HG03159 (cell line): ENCODE data around the gene TSPAN15.

Experiments used
- ATAC-seq: cut with Tn5 transposase; IDR thresholded peaks from one replicate; pipeline ENCODE4 v1.9.1; 2021; ENCODE audit warnings: mild to moderate bottlenecking, moderate library complexity; ENCODE audit not compliant: unreplicated experiment

The TSPAN15 gene

GRCh38 chr10:69451209-69451783, at the start of gene TSPAN15:
Gene TSPAN15 (plus strand): TSS chr10:69451465. CDS start chr10:69451595, 130 bp downstream.
- peak; percentile 77 for ATAC-seq

- ATAC-seq: no peak
Measured at GRCh38 chr10:69402386-69402785, 48.9 kb upstream of the TSPAN15 start.

GRCh38 chr10:69403066-69403465, 48.2 kb upstream of the TSPAN15 start:
- ATAC-seq: no peak

- ATAC-seq: no peak
Measured at GRCh38 chr10:69403519-69403918, 47.7 kb upstream of the TSPAN15 start.

GRCh38 chr10:69404786-69405185, 46.5 kb upstream of the TSPAN15 start:
- no peak for ATAC-seq

GRCh38 chr10:69405221-69405620, 46.0 kb upstream of the TSPAN15 start:
- no peak for ATAC-seq

- no peak for ATAC-seq
Measured at GRCh38 chr10:69406302-69406811, 44.9 kb upstream of the TSPAN15 start.

GRCh38 chr10:69406816-69407580, 44.3 kb upstream of the TSPAN15 start:
- ATAC-seq: no peak

GRCh38 chr10:69407621-69408301, 43.5 kb upstream of the TSPAN15 start:
- ATAC-seq: no peak

GRCh38 chr10:69408318-69409175, 42.7 kb upstream of the TSPAN15 start:
- peak; percentile 80 for ATAC-seq

- no peak for ATAC-seq
Measured at GRCh38 chr10:69409176-69409495, 42.1 kb upstream of the TSPAN15 start.

- ATAC-seq: peak; percentile 31
Measured at GRCh38 chr10:69409968-69410367, 41.3 kb upstream of the TSPAN15 start.

- ATAC-seq: no peak
Measured at GRCh38 chr10:69410487-69410886, 40.8 kb upstream of the TSPAN15 start.

GRCh38 chr10:69411476-69411875, 39.8 kb upstream of the TSPAN15 start:
- ATAC-seq: no peak

GRCh38 chr10:69412232-69412790, 39.0 kb upstream of the TSPAN15 start:
- no peak for ATAC-seq

- ATAC-seq: no peak
Measured at GRCh38 chr10:69413221-69413865, 37.9 kb upstream of the TSPAN15 start.

- ATAC-seq: no peak
Measured at GRCh38 chr10:69414036-69415018, 36.9 kb upstream of the TSPAN15 start.

GRCh38 chr10:69415049-69415448, 36.2 kb upstream of the TSPAN15 start:
- ATAC-seq: no peak

GRCh38 chr10:69415951-69416350, 35.3 kb upstream of the TSPAN15 start:
- no peak for ATAC-seq
